Nephron (organoid): Measurements from ENCODE around the gene SLC9A8.

Experiments
- H3K27ac Mint-ChIP-seq, 3 experiments: 2 replicates each; pipeline ENCODE4 v1.8.0; 2020; ENCODE audit warnings: mixed read lengths in 3 of 3, mild to moderate bottlenecking in 2 of 3, moderate library complexity in 1 of 3
- H3K27me3 Mint-ChIP-seq: 2 replicates; pipeline ENCODE4 v1.8.0; 2021; ENCODE audit warnings: low read depth, mild to moderate bottlenecking, moderate library complexity, mixed read lengths
- H3K36me3 Mint-ChIP-seq: 2 replicates; pipeline ENCODE4 v1.8.0; 2020; ENCODE audit warnings: low read depth, mixed read lengths
- H3K4me1 Mint-ChIP-seq: 2 replicates; pipeline ENCODE4 v1.8.0; 2020; ENCODE audit warnings: mixed read lengths
- H3K4me3 Mint-ChIP-seq, 3 experiments: 2 replicates each; pipeline ENCODE4 v1.8.0; 2020; ENCODE audit warnings: mild to moderate bottlenecking in 3 of 3, mixed read lengths in 3 of 3, moderate library complexity in 2 of 3
- H3K9me3 Mint-ChIP-seq: 2 replicates; pipeline ENCODE4 v1.8.0; 2020; ENCODE audit warnings: mixed read lengths
- CTCF ChIP-seq, 3 experiments: fragments of 200-600 bp; sonication (generic); IDR thresholded peaks; one replicate each; pipeline ENCODE4 v1.5.0; 2021; ENCODE audit warnings: antibody characterized with exemption in 3 of 3; ENCODE audit not compliant: unreplicated experiment in 3 of 3

Gene SLC9A8

GRCh38 chr20:49786196-49786595 lies 26.4 kb upstream of the SLC9A8 start:
- H3K4me1 Mint-ChIP-seq = peaks cover 18% of the 10 kb centered on the region
- no peak for TF ChIP-seq CTCF (IDR thresholded peaks at IDR 0.05; ENCODE audit: unreplicated experiment in 3 of 3)
- no peak overlapping the region for H3K4me3 Mint-ChIP-seq
- H3K36me3 Mint-ChIP-seq = no peaks in the 10 kb centered on the region
- H3K27me3 Mint-ChIP-seq = peaks cover 3% of the 10 kb centered on the region
- no peaks in the 10 kb centered on the region for H3K9me3 Mint-ChIP-seq
- H3K27ac Mint-ChIP-seq = no peak overlapping the region

GRCh38 chr20:49786668-49787370 lies 25.8 kb upstream of the SLC9A8 start:
- peaks cover 3% of the 10 kb centered on the region for H3K27me3 Mint-ChIP-seq
- H3K27ac Mint-ChIP-seq = no peak overlapping the region
- peaks cover 18% of the 10 kb centered on the region for H3K4me1 Mint-ChIP-seq
- H3K9me3 Mint-ChIP-seq = no peaks in the 10 kb centered on the region
- no peaks in the 10 kb centered on the region for H3K36me3 Mint-ChIP-seq
- H3K4me3 Mint-ChIP-seq = no peak overlapping the region
- peak in 1 of 3 experiments; percentile 29 for TF ChIP-seq CTCF (IDR thresholded peaks at IDR 0.05; ENCODE audit: unreplicated experiment in 3 of 3)

GRCh38 chr20:49787371-49788357 lies 25.0 kb upstream of the SLC9A8 start:
- H3K36me3 Mint-ChIP-seq = no peaks in the 10 kb centered on the region
- H3K9me3 Mint-ChIP-seq = no peaks in the 10 kb centered on the region
- no peak overlapping the region for H3K27ac Mint-ChIP-seq
- H3K27me3 Mint-ChIP-seq = peaks cover 3% of the 10 kb centered on the region
- H3K4me1 Mint-ChIP-seq = peaks cover 18% of the 10 kb centered on the region
- H3K4me3 Mint-ChIP-seq = no peak overlapping the region
- TF ChIP-seq CTCF (IDR thresholded peaks at IDR 0.05; ENCODE audit: unreplicated experiment in 3 of 3) = no peak

GRCh38 chr20:49790077-49790798 lies 22.4 kb upstream of the SLC9A8 start:
- peak overlapping the region; percentile 13 to 57 (median 20) for H3K27ac Mint-ChIP-seq
- H3K4me3 Mint-ChIP-seq = no peak overlapping the region
- H3K27me3 Mint-ChIP-seq = no peaks in the 10 kb centered on the region
- no peaks in the 10 kb centered on the region for H3K36me3 Mint-ChIP-seq
- peaks cover 9% of the 10 kb centered on the region for H3K4me1 Mint-ChIP-seq
- no peaks in the 10 kb centered on the region for H3K9me3 Mint-ChIP-seq
- no peak for TF ChIP-seq CTCF (IDR thresholded peaks at IDR 0.05; ENCODE audit: unreplicated experiment in 3 of 3)

GRCh38 chr20:49791165-49791564 lies 21.5 kb upstream of the SLC9A8 start:
- Mint-ChIP-seq H3K27me3 (no peaks in the 10 kb centered on the region), H3K36me3 (no peaks in the 10 kb centered on the region), H3K4me1 (peaks cover 9% of the 10 kb centered on the region), H3K4me3 (no peak overlapping the region), H3K27ac (no peak overlapping the region), H3K9me3 (no peaks in the 10 kb centered on the region)
- TF ChIP-seq CTCF (IDR thresholded peaks at IDR 0.05; ENCODE audit: unreplicated experiment in 3 of 3) = no peak
